Activated CD4-positive, alpha-beta T cell treated with anti-CD3 and anti-CD28 coated beads, Interleukin-2, amount 50 U/mL, for 24 hours (primary cell): ENCODE data around the gene CDK18.
"Not testable (repeated sequence)": the region's sequence is repeated elsewhere in the genome, so short reads cannot be mapped to it uniquely, and the experiment has no call there.

Source experiments
- DNase-seq, 2 donors: peaks; one replicate each; pipeline ENCODE4 v3.0.0-alpha.2; 2020; ENCODE audit warnings: low read depth in 1 of 2, low spot score in 1 of 2

The CDK18 gene

DNA sequence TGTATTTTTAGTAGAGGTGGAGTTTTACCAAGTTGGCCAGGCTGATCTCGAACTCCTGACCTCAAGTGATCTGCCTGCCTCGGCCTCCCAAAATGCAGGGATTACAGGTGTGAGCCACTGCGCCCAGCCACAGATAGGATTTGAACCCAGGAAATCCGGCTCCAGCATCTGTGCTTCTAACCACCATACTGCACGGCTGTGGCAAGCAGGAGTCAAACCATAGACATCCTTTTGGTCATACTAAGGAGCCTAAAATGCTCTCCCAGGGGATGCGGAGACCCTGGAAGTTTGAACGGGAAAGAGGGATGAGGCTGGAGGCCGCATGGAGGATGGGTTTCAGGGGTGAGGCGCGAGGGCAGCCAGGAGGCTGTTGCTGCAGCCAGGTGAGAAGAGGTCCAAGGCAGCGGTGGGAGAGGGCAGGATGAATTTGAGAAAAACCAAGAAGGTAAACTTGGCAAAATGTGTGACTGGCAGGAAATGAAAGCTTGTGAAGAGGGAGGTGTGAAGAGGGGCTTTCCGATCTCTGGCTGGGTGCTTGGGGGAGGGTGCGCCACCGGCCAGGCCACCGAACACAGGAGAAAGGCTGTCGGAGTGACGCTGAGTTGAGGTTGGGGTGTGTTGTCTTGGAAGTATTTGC is 24.0 kb upstream of the CDK18 start:
- DNase-seq, result peak in 1 of 2 donors; percentile 36

DNA sequence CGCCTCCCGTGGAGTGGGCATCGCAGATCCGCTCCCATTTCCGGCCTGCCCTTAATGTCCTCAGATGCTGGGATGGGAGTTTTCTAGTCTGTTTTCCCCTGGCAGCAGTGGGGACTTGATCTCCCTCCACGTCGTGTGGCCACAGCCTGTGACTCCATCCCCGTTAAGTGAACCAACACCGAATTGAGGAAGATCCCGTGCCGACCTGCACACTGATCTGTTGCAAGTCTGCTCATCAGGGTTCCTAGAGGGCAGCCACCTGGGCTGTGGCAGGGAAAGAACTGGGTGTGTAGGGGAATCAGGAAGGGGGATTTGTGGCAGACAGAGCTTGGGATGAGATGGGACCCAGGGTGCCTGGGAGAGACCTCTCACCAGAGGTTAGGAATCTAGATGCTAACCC is 23.3 kb upstream of the CDK18 start:
- DNase-seq, result no peak

- DNase-seq, result no peak
These were observed 22.8 kb upstream of the CDK18 start for GRCh38 chr1:205481629-205482151.

DNA sequence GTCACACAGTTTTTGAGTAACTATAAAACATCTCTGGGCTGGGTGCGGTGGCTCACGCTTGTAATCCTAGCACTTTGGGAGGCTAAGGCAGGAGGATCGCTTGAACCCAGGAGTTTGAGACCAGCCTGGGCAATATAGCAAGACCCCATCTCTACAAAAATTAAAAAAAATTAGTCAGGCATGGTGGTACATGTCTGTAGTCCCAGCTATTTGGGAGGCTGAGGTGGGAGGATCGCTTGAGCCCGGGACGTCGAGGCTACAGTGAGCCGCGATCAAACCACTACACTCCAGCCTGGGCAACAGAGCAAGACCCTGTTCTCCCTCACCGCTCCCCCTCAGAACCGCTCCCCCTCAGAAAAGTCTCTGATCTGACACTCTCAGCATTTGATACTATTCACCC is 21.9 kb upstream of the CDK18 start:
- not testable (repeated sequence) for DNase-seq

- no peak for DNase-seq
These were observed 21.1 kb upstream of the CDK18 start for GRCh38 chr1:205483372-205483771.

DNA sequence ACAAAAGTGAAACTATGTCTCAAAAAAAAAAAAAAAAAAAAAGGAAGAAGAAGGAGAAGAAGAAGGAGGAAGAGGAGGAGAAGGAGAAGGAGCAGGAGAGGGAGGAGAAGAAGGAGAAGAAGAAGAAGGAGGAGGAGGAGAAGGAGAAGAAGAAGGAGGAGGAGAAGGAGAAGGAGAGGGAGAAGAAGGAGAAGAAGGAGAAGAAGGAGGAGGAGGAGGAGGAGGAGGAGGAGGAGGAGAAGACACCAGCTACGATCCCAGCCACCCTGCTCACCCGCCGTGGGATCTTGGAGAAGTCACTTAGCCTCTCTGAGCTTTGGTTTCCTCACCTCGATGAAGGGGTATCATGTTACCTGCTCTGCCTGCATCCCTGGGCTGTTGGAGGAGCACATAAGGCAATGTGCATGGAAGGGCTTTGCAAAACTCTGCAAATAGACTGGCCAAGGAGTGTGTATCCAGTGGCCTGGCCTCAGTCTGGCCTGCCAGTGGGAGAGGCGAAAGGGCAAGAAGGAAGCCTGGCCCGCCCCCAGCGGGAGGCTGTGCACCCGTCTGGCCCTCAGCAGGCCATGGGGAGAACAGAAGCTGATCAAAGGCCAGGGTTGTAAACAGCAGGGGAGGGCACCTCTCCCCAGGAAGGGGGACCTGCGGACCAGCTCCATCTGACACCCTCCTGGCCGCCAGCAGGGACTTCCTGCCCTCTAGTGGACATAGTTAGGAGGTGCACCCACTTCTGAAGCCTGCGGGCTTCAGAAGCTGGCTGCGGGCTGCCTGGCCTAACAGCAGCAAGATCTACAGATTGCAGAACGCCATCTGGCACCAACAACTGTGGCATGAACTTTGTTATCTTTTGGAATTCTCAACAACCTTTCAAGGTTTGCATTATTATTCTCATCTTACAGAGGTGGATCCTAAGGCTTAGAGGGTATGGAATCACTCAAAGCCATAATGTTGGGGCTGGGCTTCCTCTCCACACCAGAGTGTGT is 19.2 kb upstream of the CDK18 start:
- peak; percentile 28 to 56 for DNase-seq

- DNase-seq, result no peak
These were observed 18.2 kb upstream of the CDK18 start for GRCh38 chr1:205486258-205486657.

- DNase-seq, result peak in 1 of 2 donors; percentile 20
These were observed 16.3 kb upstream of the CDK18 start for GRCh38 chr1:205488074-205488723.

DNA sequence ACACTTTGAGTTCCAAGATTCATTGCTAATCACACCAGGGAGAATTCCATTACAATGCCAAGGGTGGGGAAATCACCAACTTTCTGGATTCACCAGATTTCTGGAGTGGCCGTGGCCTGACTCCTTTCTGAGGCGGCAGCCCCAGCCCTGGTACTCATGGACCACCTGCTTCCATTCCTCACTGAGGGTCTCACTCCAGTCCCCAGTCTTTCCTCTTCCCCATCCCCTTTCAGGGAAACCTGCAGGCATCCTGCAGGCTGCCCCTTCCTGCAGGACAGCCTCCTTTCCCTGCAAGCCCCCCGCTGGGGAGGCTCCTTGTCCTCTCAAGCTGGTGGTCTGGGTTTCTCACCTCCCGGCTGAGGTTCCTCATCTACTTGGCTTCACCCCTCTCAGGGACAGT is 12.7 kb upstream of the CDK18 start:
- DNase-seq, result no peak

GRCh38 chr1:205492201-205492667 is 12.2 kb upstream of the CDK18 start:
- DNase-seq, result no peak

DNA sequence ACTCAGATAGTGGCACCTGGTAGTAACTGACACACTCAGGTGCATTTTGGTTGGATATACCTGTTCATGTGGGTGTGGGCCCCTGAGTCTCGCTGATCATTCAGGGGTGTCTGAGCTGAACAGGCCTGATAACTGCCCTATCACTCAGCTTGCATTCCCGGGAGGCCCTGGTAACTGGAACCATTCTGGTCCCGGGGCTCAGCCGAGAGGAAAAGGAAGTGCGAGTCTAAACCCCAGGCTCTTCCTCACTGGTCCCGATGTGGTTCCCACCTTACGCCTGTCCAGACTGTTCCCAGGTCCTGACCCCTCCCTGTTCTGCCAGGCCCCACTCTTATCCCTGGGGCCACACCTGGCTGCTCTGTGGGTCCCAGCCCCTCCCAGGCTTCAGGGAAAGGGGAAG is 11.7 kb upstream of the CDK18 start:
- no peak for DNase-seq

DNA sequence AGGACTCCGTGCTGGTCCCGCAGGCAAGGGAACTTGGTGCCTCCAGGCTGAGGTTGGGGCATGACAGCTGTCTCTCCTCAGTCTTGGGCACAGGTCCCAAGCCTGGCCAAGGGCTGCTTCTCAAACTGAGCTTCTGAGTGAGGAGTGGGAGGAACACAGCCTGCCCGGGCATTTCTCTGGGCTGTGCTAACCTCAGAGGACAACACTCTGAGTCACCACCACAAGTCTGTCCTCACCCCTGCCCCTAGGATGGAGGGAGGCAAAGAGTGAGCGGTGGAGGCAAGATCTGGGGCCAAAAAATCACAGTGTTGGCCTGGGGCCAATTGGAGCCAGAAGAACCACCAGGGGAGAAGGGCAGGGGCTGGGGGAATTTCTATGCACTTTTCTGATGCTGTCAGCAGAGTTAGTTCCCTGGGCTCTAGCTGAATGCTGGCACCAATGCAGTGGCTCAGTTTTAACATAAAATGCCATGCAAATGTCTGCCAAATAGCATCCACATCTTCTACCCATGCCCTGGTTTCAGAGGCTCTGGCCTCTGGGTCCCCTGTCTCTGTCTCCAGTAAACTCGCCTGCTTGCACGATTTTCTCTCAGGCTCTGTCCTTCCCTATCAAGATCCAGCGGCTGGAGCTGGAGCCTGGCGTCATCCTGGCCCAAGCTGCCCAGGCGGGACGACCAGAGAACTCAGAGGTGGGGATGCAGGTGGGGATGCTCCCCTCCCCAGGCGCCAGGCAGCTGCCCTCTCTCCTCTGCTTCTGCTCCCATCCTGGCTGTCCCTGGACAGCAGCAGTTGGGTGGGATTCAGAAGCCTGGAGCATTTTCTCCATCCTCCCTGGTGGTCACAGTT is 11.0 kb upstream of the CDK18 start:
- no peak for DNase-seq

- DNase-seq, result no peak
These were observed 10.4 kb upstream of the CDK18 start for GRCh38 chr1:205494115-205494514.

DNA sequence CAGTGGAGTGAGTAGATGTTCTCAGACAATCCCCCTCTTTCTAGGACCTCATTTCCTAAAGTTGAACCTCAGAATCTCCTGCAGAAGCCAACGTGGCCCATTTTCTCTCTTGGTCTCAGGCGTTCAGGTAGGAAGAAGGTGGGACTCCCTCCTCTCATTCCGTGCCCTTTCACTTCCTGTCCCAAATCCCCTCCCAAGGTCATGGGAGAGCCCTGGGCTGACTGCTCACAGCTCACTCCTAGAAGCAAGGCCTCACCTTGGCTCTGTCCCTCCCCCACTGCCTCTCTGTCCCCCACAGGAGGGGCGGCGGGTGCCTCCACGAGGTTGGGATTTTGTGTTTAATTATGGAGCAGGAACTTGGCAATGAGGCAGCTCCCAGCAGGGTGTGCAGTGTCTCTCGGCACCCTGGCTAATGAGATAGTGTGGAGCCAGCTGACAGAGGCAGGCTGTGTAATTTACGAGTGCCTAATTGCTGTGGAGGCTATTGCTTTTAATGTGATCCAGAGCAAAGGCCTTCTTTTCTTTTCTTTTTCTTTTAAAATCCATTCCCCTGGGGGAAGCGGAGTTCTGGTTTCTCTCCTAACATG is 9.1 kb upstream of the CDK18 start:
- no peak for DNase-seq

GRCh38 chr1:205496661-205497060 is 7.8 kb upstream of the CDK18 start:
- DNase-seq, result no peak

GRCh38 chr1:205497351-205497750 is 7.1 kb upstream of the CDK18 start:
- no peak for DNase-seq

DNA sequence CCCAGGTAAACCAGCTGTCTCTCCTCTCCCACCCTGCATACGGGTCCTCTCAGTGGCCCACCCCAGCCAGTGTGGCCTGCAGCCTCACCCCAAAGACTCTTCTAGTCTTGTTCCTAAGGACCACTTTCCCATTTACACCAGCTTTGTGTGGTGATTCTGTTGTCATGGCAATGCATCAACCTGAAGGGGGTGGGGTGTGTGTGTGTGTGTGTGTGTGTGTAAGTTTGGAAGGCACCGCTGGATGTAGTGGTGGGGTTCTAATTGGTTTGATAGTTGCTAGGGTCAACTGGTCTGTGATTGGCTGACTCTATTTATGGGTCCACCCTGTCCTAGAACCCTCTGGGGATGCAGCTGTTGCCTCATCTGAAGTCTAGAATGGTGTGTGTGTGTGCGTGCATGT is 4.7 kb upstream of the CDK18 start:
- no peak for DNase-seq

- no peak for DNase-seq
These were observed 3.9 kb upstream of the CDK18 start for GRCh38 chr1:205500240-205501233.
